B cell (primary cell): ENCODE data around the gene VSTM2B. TPM values are rescaled to one million over a fixed set of nuclear protein-coding genes. Genes with fewer than 3 reads are reported as not detected.
A peak's percentile ranks its signal among the peaks of the same experiment; 100 is the strongest.

ENCODE experiments used
- ATAC-seq: fragments of 200-7000 bp; cut with Tn5 transposase; one replicate; pipeline ENCODE4 v1.10.0; 2021; ENCODE audit warnings: low read depth, mild to moderate bottlenecking, moderate number of reproducible peaks, moderate library complexity
- CTCF ChIA-PET: fragments of 350-600 bp; sonication (Branson Sonifier 250); formaldehyde crosslinking; loops from one replicate; lab custom pipeline; 2021; ENCODE audit warnings: antibody characterized with exemption, inconsistent platforms; lab: Charles Lee
- POLR2A ChIA-PET: fragments of 350-600 bp; sonication (Branson Sonifier 250); formaldehyde crosslinking; loops from one replicate; lab custom pipeline; 2021; ENCODE audit warnings: antibody characterized with exemption; lab: Charles Lee
- DNase-seq: peaks from one replicate; pipeline ENCODE4 v3.0.0; 2013
- H2AFZ ChIP-seq: 2 replicates; pipeline ENCODE4 v1.6.1; 2012; ENCODE audit warnings: mild to moderate bottlenecking, low read depth, low read length; ENCODE audit not compliant: insufficient read depth, poor library complexity, severe bottlenecking
- H3K27ac ChIP-seq, 2 donors: 1 replicate in 1 of 2; 2 replicates in 1 of 2; pipeline ENCODE4 v1.5.1; 2012 to 2013; ENCODE audit warnings: low read length in 2 of 2, mild to moderate bottlenecking in 2 of 2, moderate library complexity in 1 of 2
- H3K27me3 ChIP-seq, 4 experiments: fragments of 200-600 bp in 1 of 4; sonication (generic) in 1 of 4; replicated peaks in 1 of 4; 1 replicate in 2 of 4; 2 replicates in 2 of 4; pipeline versions ENCODE4 v1.6.1 to v1.7.0; 2013 to 2016; ENCODE audit warnings: low read length in 3 of 4, mild to moderate bottlenecking in 2 of 4, mixed read lengths in 1 of 4, moderate library complexity in 1 of 4; ENCODE audit not compliant: insufficient read depth in 4 of 4, control insufficient read depth in 3 of 4; ENCODE audit errors: control extremely low read depth in 1 of 4
- H3K36me3 ChIP-seq, 2 experiments: replicated peaks in 1 of 2; 1 replicate in 1 of 2; 2 replicates in 1 of 2; pipeline versions ENCODE4 v1.6.1 to v1.7.1; 2013; ENCODE audit warnings: low read length in 1 of 2; ENCODE audit not compliant: insufficient read depth in 2 of 2, control insufficient read depth in 1 of 2; ENCODE audit errors: control extremely low read depth in 1 of 2, extremely low read depth in 1 of 2
- H3K4me1 ChIP-seq, 2 donors: fragments of 200-600 bp in 1 of 2; sonication (generic) in 1 of 2; 1 replicate in 1 of 2; 2 replicates in 1 of 2; pipeline versions ENCODE4 v1.5.1 to v1.6.1; 2013 to 2017; ENCODE audit warnings: low read length in 2 of 2; ENCODE audit not compliant: control insufficient read depth in 2 of 2, insufficient read depth in 2 of 2
- H3K4me2 ChIP-seq: replicated peaks from 2 replicates; pipeline ENCODE3; 2012; ENCODE audit warnings: mild to moderate bottlenecking, low read depth, low read length; ENCODE audit not compliant: poor library complexity, severe bottlenecking
- H3K4me3 ChIP-seq, 5 experiments: fragments of 200-600 bp in 1 of 5; sonication (generic) in 1 of 5; 1 replicate in 3 of 5; 2 replicates in 2 of 5; pipeline versions ENCODE4 v1.5.1 to v1.7.0; 2011 to 2016; ENCODE audit warnings: low read length in 4 of 5, mild to moderate bottlenecking in 4 of 5, low read depth in 2 of 5, control low read depth in 1 of 5, moderate library complexity in 1 of 5; ENCODE audit not compliant: insufficient read depth in 1 of 5; ENCODE audit errors: control extremely low read depth in 1 of 5, extremely low read depth in 1 of 5
- H3K79me2 ChIP-seq: fragments of 200-600 bp; sonication (generic); one replicate; pipeline ENCODE4 v1.6.0; 2016; ENCODE audit warnings: low read length; ENCODE audit not compliant: control insufficient read depth, insufficient read depth
- H3K9ac ChIP-seq: fragments of 200-600 bp; sonication (generic); 2 replicates; pipeline ENCODE4 v1.6.1; 2017; ENCODE audit warnings: mild to moderate bottlenecking, low read length, moderate library complexity
- H3K9me3 ChIP-seq, 3 donors: one replicate each; pipeline versions ENCODE4 v1.6.1 to v1.7.1; 2013; ENCODE audit warnings: low read length in 2 of 3; ENCODE audit not compliant: control insufficient read depth in 2 of 3, insufficient read depth in 1 of 3; ENCODE audit errors: control extremely low read depth in 1 of 3
- H4K20me1 ChIP-seq: 2 replicates; pipeline ENCODE4 v1.6.0; 2012; ENCODE audit warnings: mild to moderate bottlenecking, low read length; ENCODE audit not compliant: insufficient read depth, control insufficient read depth, poor library complexity, severe bottlenecking
- H3K27ac Mint-ChIP-seq: one replicate; pipeline ENCODE4 v1.8.0; 2021; ENCODE audit warnings: mixed read lengths
- H3K27me3 Mint-ChIP-seq: one replicate; pipeline ENCODE4 v1.8.0; 2021; ENCODE audit warnings: mixed read lengths
- H3K4me1 Mint-ChIP-seq: one replicate; pipeline ENCODE4 v1.8.0; 2021; ENCODE audit warnings: mixed read lengths
- H3K4me3 Mint-ChIP-seq: one replicate; pipeline ENCODE4 v1.8.0; 2021; ENCODE audit warnings: mixed read lengths
- H3K9me3 Mint-ChIP-seq: one replicate; pipeline ENCODE4 v1.8.0; 2022; ENCODE audit warnings: mixed read lengths; ENCODE audit not compliant: insufficient read depth
- CTCF ChIP-seq: fragments of 200-600 bp; IDR thresholded peaks from one replicate; pipeline ENCODE4 v1.8.0; 2022; ENCODE audit warnings: antibody characterized with exemption, mild to moderate bottlenecking
- EZH2 ChIP-seq: IDR thresholded peaks from 2 replicates; pipeline ENCODE4 v1.6.1; 2012; ENCODE audit warnings: borderline replicate concordance, low read depth, mild to moderate bottlenecking, moderate library complexity, low read length; ENCODE audit not compliant: insufficient read depth, poor library complexity, severe bottlenecking
- WGBS: methylation state at CpG from one replicate; pipeline ENCODE4 v1.1.5; 2013; ENCODE audit warnings: missing lambda C conversion rate; ENCODE audit not compliant: insufficient coverage; 5-methylcytosine and 5-hydroxymethylcytosine counted together
- intact Hi-C: fragments of 100-400 bp; cut with micrococcal nuclease; formaldehyde crosslinking; loops from one replicate; pipeline ENCODE4 v1.10.0; 2022
- polyA plus RNA-seq: library from polyadenylated mRNA; depleted of rRNA; stranded (reverse); fragments of >200 nt; gene quantifications from 2 replicates; pipeline ENCODE4 v1.2.3, GENCODE V29; 2012
- total RNA-seq, 2 donors: library from RNA; stranded (reverse); fragments of 120-200 nt in 1 of 2; gene quantifications; 1 replicate in 1 of 2; 2 replicates in 1 of 2; pipeline versions ENCODE4 v1.2.3 to v1.2.4, GENCODE V29; 2013 to 2022

The VSTM2B gene
- total and polyA plus RNA-seq, 2 donors (not counting 1 experiment from before 2014, with no cell fraction given), result not detected

DNA sequence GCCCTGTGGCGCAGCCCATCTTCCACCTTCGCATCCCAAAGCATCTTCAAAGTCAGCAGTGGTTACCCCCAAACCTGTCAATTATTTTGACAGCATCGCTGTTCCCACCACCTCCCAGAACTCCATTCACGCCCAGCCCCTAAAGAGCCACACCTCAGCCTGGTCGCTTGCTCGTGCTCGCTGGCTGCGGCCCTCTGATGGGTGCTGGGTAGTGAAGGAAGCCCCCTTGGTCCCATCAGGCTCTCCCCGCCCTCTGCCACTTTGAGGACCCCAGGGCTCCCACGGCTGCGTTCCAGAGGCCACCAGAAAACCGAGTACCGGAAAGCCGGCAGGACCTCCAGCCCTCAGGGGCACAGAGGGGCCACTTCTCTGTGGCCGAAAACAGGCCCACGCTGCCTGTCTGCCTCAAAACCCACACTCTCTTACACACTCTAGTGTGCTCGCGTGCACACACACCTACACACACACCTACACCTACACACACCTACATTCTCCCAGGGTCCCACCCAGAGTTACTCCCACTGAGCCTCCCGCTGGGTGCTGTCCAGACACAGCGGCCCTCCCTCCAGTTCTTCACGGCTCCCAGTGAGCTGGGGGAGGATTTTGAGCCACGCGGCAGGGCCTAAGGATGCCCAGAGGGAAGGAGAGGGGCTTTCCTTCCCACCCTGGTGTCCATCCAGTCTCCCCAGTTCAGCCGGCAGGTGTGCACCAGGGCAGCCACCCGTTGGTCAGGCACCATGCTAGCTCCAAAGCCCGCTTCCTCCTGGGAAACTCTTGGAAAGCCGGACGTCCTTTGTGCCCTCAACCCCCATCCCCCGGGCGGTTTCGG lies 1.9 kb downstream of the VSTM2B start:
- Histone ChIP-seq H3K4me3 (no peak overlapping the region), H4K20me1 (no peaks in the 10 kb centered on the region), H3K27me3 (peaks cover 0 to 64% (median 17%) of the 10 kb centered on the region in 4 experiments), H3K27ac (no peak overlapping the region), H3K4me1 (peaks cover 19 to 27% of the 10 kb centered on the region in 2 donors), H2AFZ (no peak overlapping the region), H3K4me2 (peak overlapping the region; percentile 55), H3K79me2 (no peaks in the 10 kb centered on the region), H3K36me3 (no peaks in the 10 kb centered on the region), H3K9ac (no peak overlapping the region), H3K9me3 (peaks cover 0 to 32% (median 0%) of the 10 kb centered on the region in 3 donors)
- 16% methylated on average over 28 of the region's 31 CpGs for WGBS
- H3K4me3 Mint-ChIP-seq, result peak overlapping the region; percentile 41
- TF ChIP-seq EZH2, result no peak
- no peak for TF ChIP-seq CTCF
- intact Hi-C loops, result no loop called here
- ATAC-seq, result no peak
- no peak overlapping the region for H3K27ac Mint-ChIP-seq
- DNase-seq, result no peak
- ChIA-PET CTCF (no interaction called here), POLR2A (no interaction called here)
- H3K9me3 Mint-ChIP-seq, result peaks cover 4% of the 10 kb centered on the region
- H3K27me3 Mint-ChIP-seq, result peaks cover 47% of the 10 kb centered on the region
- H3K4me1 Mint-ChIP-seq, result peaks cover 18% of the 10 kb centered on the region

- peaks cover 0 to 66% (median 15%) of the 10 kb centered on the region in 4 experiments for H3K27me3 ChIP-seq
- Mint-ChIP-seq H3K27me3 (peaks cover 41% of the 10 kb centered on the region), H3K27ac (no peak overlapping the region)
Measured at GRCh38 chr19:29528350-29528945, 2.7 kb downstream of the VSTM2B start.

More at GRCh38 chr19:29528350-29528945, 2.7 kb downstream of the VSTM2B start:
- no peak overlapping the region for H3K4me3 ChIP-seq
- no peak overlapping the region for H3K27ac ChIP-seq
- intact Hi-C loops, result no loop called here
- ChIA-PET CTCF (no interaction called here), POLR2A (no interaction called here)
- H3K4me2 ChIP-seq, result peak overlapping the region; percentile 55
- H3K4me1 ChIP-seq, result peaks cover 19 to 27% of the 10 kb centered on the region in 2 donors
- Mint-ChIP-seq H3K4me1 (peaks cover 18% of the 10 kb centered on the region), H3K9me3 (peaks cover 1% of the 10 kb centered on the region), H3K4me3 (no peak overlapping the region)
- H4K20me1 ChIP-seq, result no peaks in the 10 kb centered on the region
- H3K9me3 ChIP-seq, result peaks cover 0 to 35% (median 0%) of the 10 kb centered on the region in 3 donors
- no peak overlapping the region for H3K9ac ChIP-seq
- TF ChIP-seq EZH2 (no peak), CTCF (peak; percentile 37)
- no peaks in the 10 kb centered on the region for H3K36me3 ChIP-seq
- WGBS, result 3% methylated on average over 57 of the region's 57 CpGs
- no peak overlapping the region for H2AFZ ChIP-seq
- no peaks in the 10 kb centered on the region for H3K79me2 ChIP-seq
- ATAC-seq (no peak), DNase-seq (peak; percentile 33)
